HTR-8/SVneo (cell line): Measurements from ENCODE around the gene PDE1C.
"Not testable (repeated sequence)": the region's sequence is repeated elsewhere in the genome, so short reads cannot be mapped to it uniquely, and the experiment has no call there.

ENCODE experiments used
- DNase-seq: peaks from one replicate; pipeline ENCODE4 v3.0.0; 2011; ENCODE audit warnings: low spot score, mixed read lengths; ENCODE audit not compliant: insufficient read length
- FAIRE-seq: peaks from 2 replicates; lab custom pipeline; 2011; peaks lifted over from hg19 to GRCh38; lab: Jason Lieb, UNC

Gene PDE1C

GRCh38 chr7:31873816-31874597 is 196.2 kb downstream of the PDE1C start:
- FAIRE-seq, result no peak
- DNase-seq, result no peak

GRCh38 chr7:31872545-31873370 is 197.4 kb downstream of the PDE1C start:
- no peak for FAIRE-seq
- no peak for DNase-seq

GRCh38 chr7:31864646-31865045 is 205.6 kb downstream of the PDE1C start:
- no peak for FAIRE-seq
- DNase-seq, result no peak

DNA sequence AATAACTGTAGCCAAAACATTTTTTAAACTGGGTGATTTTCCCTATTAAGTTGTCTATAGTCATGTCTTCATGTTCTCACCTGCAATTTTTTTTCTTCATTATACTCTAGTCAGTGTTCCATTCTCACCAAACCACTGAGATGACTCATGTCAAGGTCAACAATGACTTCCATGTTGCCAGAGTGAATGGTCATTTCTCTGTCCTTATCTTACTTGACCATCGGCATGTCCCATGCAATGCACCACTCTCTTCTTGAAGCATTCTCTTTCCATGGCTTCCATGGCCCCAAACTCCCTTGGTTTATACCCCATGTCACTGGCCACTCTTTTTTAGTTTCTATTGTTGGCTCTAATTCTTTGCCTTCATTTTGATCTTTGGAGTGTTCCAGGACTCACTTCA is 209.3 kb downstream of the PDE1C start:
- FAIRE-seq, result no peak
- no peak for DNase-seq

GRCh38 chr7:31858055-31858454 is 212.2 kb downstream of the PDE1C start:
- no peak for FAIRE-seq

GRCh38 chr7:31857172-31857571 is 213.0 kb downstream of the PDE1C start:
- no peak for FAIRE-seq
- no peak for DNase-seq

More at GRCh38 chr7:31858055-31858454, 212.2 kb downstream of the PDE1C start:
- no peak for DNase-seq

DNA sequence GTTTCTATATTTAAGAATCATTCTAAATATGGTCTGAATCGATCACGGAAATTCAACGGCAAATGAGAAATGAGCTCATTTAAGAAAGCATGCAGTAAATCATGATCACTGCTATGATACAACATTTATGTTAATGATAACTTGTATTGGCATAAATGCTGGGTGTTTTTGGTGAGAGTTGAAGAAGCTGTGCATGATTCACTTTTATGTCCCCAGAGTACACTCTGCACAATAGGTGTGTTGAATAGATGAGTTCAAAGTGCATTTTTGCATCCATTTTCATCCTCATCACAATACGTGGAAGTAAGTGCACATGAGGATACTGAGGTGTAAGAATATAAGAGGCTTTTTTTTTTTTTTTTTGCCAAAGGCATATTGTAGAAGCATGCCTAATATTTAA is 213.9 kb downstream of the PDE1C start:
- DNase-seq (no peak), FAIRE-seq (no peak)

- FAIRE-seq (no peak), DNase-seq (no peak)
Measured at GRCh38 chr7:31855530-31855929, 214.7 kb downstream of the PDE1C start.

DNA sequence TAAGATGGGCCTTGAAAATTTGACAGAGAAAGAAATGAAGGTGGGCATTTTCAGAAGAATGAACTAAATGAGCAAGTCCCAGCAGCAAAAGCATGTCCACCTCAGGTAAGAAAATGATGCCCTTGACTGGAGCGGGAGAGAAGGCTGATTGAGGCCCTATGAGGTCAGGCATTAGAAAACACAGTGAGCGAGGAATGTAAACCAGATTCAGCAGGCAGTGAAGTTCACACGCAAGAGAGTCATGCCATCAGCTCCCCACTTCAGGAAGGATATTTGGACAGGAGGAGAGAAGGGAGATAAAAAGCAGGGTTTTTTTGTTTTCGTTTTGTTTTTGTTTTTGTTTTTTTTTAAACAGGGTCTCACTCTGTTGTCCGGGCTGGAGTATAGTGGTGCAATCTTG is 216.8 kb downstream of the PDE1C start:
- FAIRE-seq (no peak), DNase-seq (no peak)

- FAIRE-seq (no peak), DNase-seq (no peak)
Measured at GRCh38 chr7:31852462-31852861, 217.7 kb downstream of the PDE1C start.

GRCh38 chr7:31851119-31851518 is 219.1 kb downstream of the PDE1C start:
- FAIRE-seq (no peak), DNase-seq (no peak)

GRCh38 chr7:31850601-31851000 is 219.6 kb downstream of the PDE1C start:
- FAIRE-seq (no peak), DNase-seq (no peak)

- DNase-seq, result no peak
- FAIRE-seq, result no peak
Measured at GRCh38 chr7:31850066-31850465, 220.1 kb downstream of the PDE1C start.

DNA sequence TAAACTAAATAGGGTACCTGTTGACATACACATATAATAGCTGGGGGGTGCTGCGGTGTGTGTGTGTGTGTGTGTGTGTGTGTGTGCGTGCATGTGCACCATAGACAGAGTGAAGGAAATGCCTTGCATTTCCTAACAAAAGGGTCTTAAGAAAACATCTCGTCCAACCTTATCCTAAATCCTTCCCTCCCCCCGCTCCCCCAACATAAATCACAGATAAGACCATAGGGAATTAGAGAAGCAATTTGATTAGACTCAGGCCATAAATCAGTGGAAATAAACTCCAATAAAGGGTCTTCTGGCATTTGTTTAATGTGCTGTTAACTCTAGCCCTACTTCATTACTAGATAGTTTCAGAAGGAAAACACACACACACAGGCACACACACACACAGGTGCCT is 234.7 kb downstream of the PDE1C start:
- no peak for FAIRE-seq

GRCh38 chr7:31833625-31834024 is 236.6 kb downstream of the PDE1C start:
- DNase-seq, FAIRE-seq: not testable (repeated sequence)

More for the DNA sequence above, 234.7 kb downstream of the PDE1C start:
- no peak for DNase-seq

DNA sequence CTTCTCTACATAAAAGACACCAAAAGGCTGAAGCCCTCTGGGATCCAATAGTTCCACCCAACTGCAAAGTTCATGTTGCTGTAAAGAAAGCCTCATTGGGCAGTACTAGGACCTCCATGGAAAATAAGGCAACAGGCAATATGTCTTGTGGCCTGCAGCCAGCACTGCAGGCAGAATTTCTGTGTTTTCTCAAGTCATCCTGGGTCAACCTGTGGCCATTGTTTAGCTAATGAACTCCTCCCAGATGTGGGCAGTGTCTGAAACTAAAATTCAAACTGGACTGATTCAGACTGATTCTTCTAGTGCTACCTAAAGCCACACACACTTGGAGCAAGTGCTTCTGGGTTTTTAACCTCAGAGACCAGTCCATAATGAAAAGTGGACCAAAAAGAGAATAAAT is 241.7 kb downstream of the PDE1C start:
- DNase-seq (no peak), FAIRE-seq (no peak)

- no peak for FAIRE-seq
- DNase-seq, result no peak
Measured at GRCh38 chr7:31825576-31825975, 244.6 kb downstream of the PDE1C start.

GRCh38 chr7:31819031-31819430 is 251.2 kb downstream of the PDE1C start:
- DNase-seq (no peak), FAIRE-seq (peak; percentile 48)

DNA sequence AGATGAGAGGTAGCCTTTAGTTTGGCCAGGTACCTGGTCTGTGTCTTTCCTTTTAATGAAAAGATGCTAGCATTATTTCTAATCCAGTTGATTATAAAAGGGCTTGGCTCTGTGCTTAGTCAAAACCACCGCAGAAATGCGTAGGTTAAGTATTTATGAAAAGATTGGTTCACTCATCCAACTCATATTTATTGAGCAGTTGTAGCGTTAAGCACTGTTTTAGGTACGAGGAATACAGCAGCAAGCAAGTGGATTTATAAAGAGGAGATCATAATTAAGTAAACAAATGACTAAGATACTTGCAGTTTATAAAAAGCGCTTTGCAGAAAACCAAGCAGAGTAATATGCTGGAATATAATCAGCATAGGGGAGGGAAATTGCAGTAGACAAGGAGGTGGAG is 253.4 kb downstream of the PDE1C start:
- no peak for DNase-seq
- FAIRE-seq, result no peak

DNA sequence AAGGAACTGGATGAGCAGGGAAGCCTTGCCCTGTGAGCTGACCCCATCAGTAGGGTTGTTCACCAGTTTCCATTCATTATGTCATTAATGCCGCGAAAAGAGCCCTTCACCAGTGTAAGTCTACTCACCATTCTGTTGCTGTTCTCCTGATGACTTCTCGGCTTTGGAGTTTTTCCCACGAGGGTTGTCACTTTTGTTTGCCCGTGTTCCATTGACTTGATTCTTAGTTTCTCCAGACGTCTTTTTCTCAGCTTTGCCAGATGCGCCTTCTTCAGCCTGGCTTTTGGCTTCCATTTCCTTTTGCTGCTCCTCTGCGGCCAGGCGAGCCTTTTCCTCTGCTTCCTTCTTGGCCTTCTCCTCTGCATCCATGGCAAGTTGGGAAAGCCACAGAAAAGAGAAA is 254.4 kb downstream of the PDE1C start:
- DNase-seq, result no peak

DNA sequence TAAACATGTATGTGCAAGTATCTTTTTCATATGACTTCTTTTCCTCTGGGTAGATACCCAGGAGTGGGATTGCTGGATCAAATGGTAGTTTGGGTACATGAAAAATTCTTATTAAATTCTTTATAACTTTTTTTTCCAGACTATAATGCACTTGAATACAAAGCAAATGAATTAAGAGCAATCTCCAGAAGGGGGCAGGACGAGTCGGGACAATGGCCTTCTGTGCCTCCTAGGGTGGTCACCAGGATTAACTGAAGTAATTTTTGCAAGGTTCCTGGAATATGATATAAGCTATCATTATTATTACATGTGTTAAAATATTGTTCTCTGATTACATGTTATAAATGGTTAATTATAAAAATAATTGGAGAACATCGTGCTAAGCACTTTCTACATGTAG is 256.0 kb downstream of the PDE1C start:
- FAIRE-seq (no peak), DNase-seq (no peak)

More for the DNA sequence above, 254.4 kb downstream of the PDE1C start:
- no peak for FAIRE-seq
